Right ventricle myocardium inferior (tissue), 1 donor: ENCODE measurements around the gene CAMK1. TPM values are rescaled to one million over a fixed set of nuclear protein-coding genes. Genes with fewer than 3 reads are reported as not detected.
A peak's percentile ranks its signal among the peaks of the same experiment; 100 is the strongest.

Experiments
- ATAC-seq: fragments of 200-7000 bp; cut with Tn5 transposase; one replicate; pipeline ENCODE4 v1.9.1; 2020; ENCODE audit warnings: mild to moderate bottlenecking, moderate library complexity
- DNase-seq: peaks from one replicate; pipeline ENCODE4 v3.0.0; 2021; ENCODE audit errors: missing footprints
- intact Hi-C: fragments of 100-400 bp; cut with DNase I; formaldehyde crosslinking; loops from one replicate; pipeline ENCODE4 v1.11.0; 2022
- total RNA-seq: library from RNA; stranded (reverse); fragmentation: NEBNext Ultra II Directional; extraction: Animal tissue kit (Norgen Biotek cat#: 25700); gene quantifications from one replicate; pipeline ENCODE4 v1.2.1, GENCODE V29; 2021
- donor health status: DM: no; HTN: yes; CAD: no; lungs with severe emphysema.

Gene CAMK1
- total RNA-seq, 1 donor from 2014 or later = 18.4 TPM

DNA sequence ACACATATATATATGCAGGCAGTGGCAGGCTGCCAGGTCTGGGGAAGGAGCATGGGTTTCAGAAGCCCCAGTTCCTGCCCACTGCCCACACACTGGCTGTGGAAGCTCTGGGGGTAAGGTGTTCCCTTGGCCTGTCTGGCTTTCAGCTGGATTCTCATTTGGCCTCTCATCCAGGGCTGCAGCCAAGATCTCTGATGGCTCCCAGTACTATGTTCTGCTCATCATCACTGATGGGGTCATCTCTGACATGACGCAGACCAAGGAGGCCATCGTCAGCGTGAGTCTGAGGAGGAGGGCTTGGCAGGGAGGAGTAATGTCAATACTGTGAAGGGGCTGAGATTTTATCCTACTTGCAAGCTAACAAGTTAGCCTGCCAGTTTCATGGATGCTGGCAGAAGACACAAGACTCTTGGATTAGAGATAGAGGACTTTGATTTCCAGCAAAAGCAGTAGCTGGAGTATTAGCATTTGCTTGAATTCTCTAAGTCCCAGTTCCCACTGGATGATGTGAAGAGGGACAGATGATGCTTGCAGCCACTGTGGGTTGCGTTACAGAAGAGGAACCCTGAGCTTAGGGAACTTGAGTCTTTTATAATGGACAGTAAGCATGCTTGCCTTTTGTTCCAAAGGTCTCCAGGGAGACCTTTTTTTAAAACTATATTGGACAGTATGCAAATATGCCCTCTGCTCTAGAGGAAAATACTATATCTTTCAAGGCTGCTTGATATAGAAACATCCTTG is 43.8 kb downstream of the CAMK1 start:
- intact Hi-C loops = no loop called here
- ATAC-seq = no peak
- no peak for DNase-seq

DNA sequence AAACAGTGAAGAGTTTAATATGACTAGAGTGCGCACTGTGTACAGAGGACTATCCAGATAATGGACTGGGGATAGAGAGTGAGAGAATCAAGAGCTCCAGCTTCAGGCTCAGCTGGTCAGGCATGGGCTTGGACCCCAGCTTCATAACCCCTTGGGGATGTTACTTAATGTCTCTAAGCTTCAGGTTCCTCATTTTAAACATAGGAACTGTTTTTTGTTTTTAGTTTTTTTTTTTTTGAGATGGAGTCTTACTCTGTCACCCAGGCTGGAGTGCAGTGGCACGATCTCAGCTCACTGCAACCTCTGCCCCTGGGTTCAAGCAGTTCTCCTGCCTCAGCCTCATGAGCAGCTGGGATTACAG is 48.1 kb downstream of the CAMK1 start:
- ATAC-seq = no peak
- no peak for DNase-seq
- intact Hi-C loops = no loop called here

- intact Hi-C loops = no loop called here
- DNase-seq = no peak
- no peak for ATAC-seq
These were observed 48.6 kb downstream of the CAMK1 start for GRCh38 chr3:9721015-9721699.

- intact Hi-C loops = no loop called here
- no peak for ATAC-seq
- DNase-seq = no peak
These were observed 51.6 kb downstream of the CAMK1 start for GRCh38 chr3:9718118-9718517.

DNA sequence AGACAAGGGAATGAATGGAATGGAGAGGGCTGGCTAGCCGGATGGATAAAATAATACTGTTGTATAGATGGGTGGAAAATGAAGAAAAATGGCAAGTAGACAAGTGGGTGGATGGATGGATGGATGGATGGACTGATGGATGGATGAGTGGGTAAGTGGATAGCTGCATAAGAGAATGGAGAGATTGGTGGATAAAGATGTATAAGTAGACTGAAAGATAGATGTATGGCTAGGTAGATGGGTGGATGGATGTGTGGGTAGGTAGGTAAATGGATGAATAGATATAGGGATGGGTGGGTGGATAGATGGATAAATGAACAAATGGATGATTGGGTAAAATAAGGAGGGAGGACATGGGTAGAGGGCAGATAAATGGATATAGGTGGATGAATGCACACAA is 52.2 kb downstream of the CAMK1 start:
- DNase-seq (no peak), ATAC-seq (no peak)
- intact Hi-C loops = no loop called here

- intact Hi-C loops = no loop called here
- ATAC-seq = no peak
- no peak for DNase-seq
These were observed 52.8 kb downstream of the CAMK1 start for GRCh38 chr3:9716801-9717555.

GRCh38 chr3:9715764-9716437 is 53.8 kb downstream of the CAMK1 start:
- DNase-seq (peak; percentile 77), ATAC-seq (peak; percentile 95)
- intact Hi-C loops = no loop called here

GRCh38 chr3:9715136-9715535 is 54.6 kb downstream of the CAMK1 start:
- intact Hi-C loops = no loop called here
- DNase-seq (no peak), ATAC-seq (no peak)

DNA sequence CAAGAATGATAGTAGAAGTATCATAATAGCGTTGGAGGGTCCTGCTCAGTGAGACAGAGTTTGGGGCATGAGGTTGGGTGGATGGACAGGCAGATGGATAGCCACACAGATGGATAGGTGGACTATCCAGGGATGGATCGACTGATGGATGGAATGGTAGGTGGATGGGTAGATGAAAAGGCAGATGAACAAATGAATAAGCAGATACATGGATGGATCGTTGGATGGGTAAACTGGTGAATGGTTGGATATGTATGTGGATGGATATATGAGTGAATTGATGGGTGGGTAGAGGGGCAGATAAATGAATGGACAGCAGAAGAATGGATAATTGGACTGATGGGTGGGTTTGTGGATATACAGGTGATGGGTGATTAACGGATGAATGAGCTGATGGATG is 56.6 kb downstream of the CAMK1 start:
- ATAC-seq (no peak), DNase-seq (no peak)
- intact Hi-C loops = no loop called here

GRCh38 chr3:9712415-9712814 is 57.3 kb downstream of the CAMK1 start:
- DNase-seq (no peak), ATAC-seq (no peak)
- intact Hi-C loops = no loop called here

- no peak for ATAC-seq
- intact Hi-C loops = no loop called here
- DNase-seq = no peak
These were observed 59.5 kb downstream of the CAMK1 start for GRCh38 chr3:9710174-9710739.

Other genes starting within 250 kb of the CAMK1 start
- gene LHFPL4, start 216.1 kb downstream of the CAMK1 start, total RNA-seq = not detected
- gene MTMR14, start 120.4 kb downstream of the CAMK1 start, total RNA-seq = 43.9 TPM
- not detected for gene CPNE9, start 66.1 kb downstream of the CAMK1 start, total RNA-seq
- 10.9 TPM for gene BRPF1, start 38.2 kb downstream of the CAMK1 start, total RNA-seq
- gene OGG1, start 20.0 kb downstream of the CAMK1 start, total RNA-seq = 10.5 TPM
- 48.4 TPM for gene TADA3, start 22.5 kb upstream of the CAMK1 start, total RNA-seq
- gene ARPC4, start 23.1 kb upstream of the CAMK1 start, total RNA-seq = 70.8 TPM
- gene TTLL3, start 40.3 kb upstream of the CAMK1 start, total RNA-seq = 10.6 TPM
- 40.7 TPM for gene RPUSD3, start 74.1 kb upstream of the CAMK1 start, total RNA-seq
- gene CIDEC, start 110.3 kb upstream of the CAMK1 start, total RNA-seq = 6.7 TPM
- gene JAGN1, start 120.7 kb upstream of the CAMK1 start, total RNA-seq = 19.1 TPM
- 0.78 TPM for gene IL17RE, start 132.9 kb upstream of the CAMK1 start, total RNA-seq
- 33.7 TPM for gene IL17RC, start 147.2 kb upstream of the CAMK1 start, total RNA-seq
- gene CRELD1, start 163.9 kb upstream of the CAMK1 start, total RNA-seq = 67.5 TPM
- 0.57 TPM for gene PRRT3, start 182.5 kb upstream of the CAMK1 start, total RNA-seq
- gene EMC3, start 216.9 kb upstream of the CAMK1 start, total RNA-seq = 108 TPM